ENCODE measurements around the gene CDC6. TPM values are rescaled to one million over a fixed set of nuclear protein-coding genes. Genes with fewer than 3 reads are reported as not detected.

CDC6 gene
- total and polyA plus RNA-seq, 2 donors (not counting 1 experiment from before 2014, with no cell fraction given), result 0.69 to 2.2 TPM

DNA sequence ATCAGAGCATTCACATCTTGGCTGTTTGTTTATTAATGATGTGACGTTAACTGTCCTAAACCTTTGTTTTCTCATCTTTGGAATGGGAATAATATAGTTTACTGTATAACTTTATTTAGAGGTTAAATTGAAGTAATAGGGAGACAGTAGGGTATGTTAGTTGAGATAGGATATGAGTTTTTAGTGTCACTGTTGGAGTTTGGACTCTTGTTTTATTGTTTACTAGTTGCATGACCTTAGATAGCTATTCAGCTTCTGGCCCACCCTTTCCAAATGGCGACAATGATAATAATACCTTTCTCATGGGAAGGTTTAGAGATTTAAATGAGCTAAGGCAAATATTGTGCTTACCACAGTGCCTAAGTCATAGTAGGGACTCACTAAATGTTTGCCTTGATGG is 28.2 kb upstream of the CDC6 start:
- no peak overlapping the region for H3K9ac ChIP-seq (ENCODE audit: low read length)
- peaks cover 49% of the 10 kb centered on the region for H4K20me1 ChIP-seq (ENCODE audit: control insufficient read depth, insufficient read depth, low read length, poor library complexity, severe bottlenecking)
- H3K36me3 ChIP-seq (replicated peaks in 1 of 2; ENCODE audit: control extremely low read depth in 1 of 2, control insufficient read depth in 1 of 2, extremely low read depth in 1 of 2, insufficient read depth in 2 of 2, low read length in 1 of 2), result peaks cover 15 to 60% of the 10 kb centered on the region in 2 experiments
- DNase-seq, result no peak
- no peak for ATAC-seq (ENCODE audit: low read depth)
- TF ChIP-seq EZH2 (IDR thresholded peaks at IDR 0.05; ENCODE audit: borderline replicate concordance, insufficient read depth, low read depth, low read length, poor library complexity, severe bottlenecking), result no peak
- TF ChIP-seq, protein P1, sequence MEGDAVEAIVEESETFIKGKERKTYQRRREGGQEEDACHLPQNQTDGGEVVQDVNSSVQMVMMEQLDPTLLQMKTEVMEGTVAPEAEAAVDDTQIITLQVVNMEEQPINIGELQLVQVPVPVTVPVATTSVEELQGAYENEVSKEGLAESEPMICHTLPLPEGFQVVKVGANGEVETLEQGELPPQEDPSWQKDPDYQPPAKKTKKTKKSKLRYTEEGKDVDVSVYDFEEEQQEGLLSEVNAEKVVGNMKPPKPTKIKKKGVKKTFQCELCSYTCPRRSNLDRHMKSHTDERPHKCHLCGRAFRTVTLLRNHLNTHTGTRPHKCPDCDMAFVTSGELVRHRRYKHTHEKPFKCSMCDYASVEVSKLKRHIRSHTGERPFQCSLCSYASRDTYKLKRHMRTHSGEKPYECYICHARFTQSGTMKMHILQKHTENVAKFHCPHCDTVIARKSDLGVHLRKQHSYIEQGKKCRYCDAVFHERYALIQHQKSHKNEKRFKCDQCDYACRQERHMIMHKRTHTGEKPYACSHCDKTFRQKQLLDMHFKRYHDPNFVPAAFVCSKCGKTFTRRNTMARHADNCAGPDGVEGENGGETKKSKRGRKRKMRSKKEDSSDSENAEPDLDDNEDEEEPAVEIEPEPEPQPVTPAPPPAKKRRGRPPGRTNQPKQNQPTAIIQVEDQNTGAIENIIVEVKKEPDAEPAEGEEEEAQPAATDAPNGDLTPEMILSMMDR (IDR thresholded peaks at IDR 0.05), result no peak
- no peaks in the 10 kb centered on the region for H3K9me3 ChIP-seq (ENCODE audit: control extremely low read depth in 1 of 3, control insufficient read depth in 2 of 3, insufficient read depth in 1 of 3, low read length in 2 of 3)
- peaks cover 62% of the 10 kb centered on the region for H3K79me2 ChIP-seq (ENCODE audit: control insufficient read depth, insufficient read depth, low read length)
- H3K4me1 Mint-ChIP-seq, result no peaks in the 10 kb centered on the region
- H3K27ac Mint-ChIP-seq, result no peak overlapping the region
- no peak overlapping the region for H3K4me3 Mint-ChIP-seq
- no peaks in the 10 kb centered on the region for H3K9me3 Mint-ChIP-seq (ENCODE audit: insufficient read depth)
- H2AFZ ChIP-seq (ENCODE audit: insufficient read depth, low read depth, low read length, poor library complexity, severe bottlenecking), result no peak overlapping the region
- no peak overlapping the region for H3K27ac ChIP-seq (ENCODE audit: low read length in 2 of 2)
- H3K27me3 ChIP-seq (replicated peaks in 1 of 4; ENCODE audit: control extremely low read depth in 1 of 4, control insufficient read depth in 3 of 4, insufficient read depth in 4 of 4, low read length in 3 of 4), result no peaks in the 10 kb centered on the region
- CTCF ChIA-PET, result interaction anchor here (0.6 kb wide), 1 partner anchor 16 kb away, joined by 3 read pairs; no protein-coding TSS in a partner anchor
- no peaks in the 10 kb centered on the region for H3K27me3 Mint-ChIP-seq
- no peak overlapping the region for H3K4me2 ChIP-seq (replicated peaks; ENCODE audit: low read depth, low read length, poor library complexity, severe bottlenecking)
- 100% methylated on average over 1 of the region's 2 CpGs for WGBS (ENCODE audit: insufficient coverage)
- POLR2A ChIA-PET, result no interaction called here
- intact Hi-C loops (cut with micrococcal nuclease), result no loop called here
- no peaks in the 10 kb centered on the region for H3K4me1 ChIP-seq (ENCODE audit: control insufficient read depth in 2 of 2, insufficient read depth in 2 of 2, low read length in 2 of 2)
- H3K4me3 ChIP-seq (ENCODE audit: control extremely low read depth in 1 of 5, extremely low read depth in 1 of 5, insufficient read depth in 1 of 5, low read depth in 2 of 5, low read length in 4 of 5), result no peak overlapping the region

DNA sequence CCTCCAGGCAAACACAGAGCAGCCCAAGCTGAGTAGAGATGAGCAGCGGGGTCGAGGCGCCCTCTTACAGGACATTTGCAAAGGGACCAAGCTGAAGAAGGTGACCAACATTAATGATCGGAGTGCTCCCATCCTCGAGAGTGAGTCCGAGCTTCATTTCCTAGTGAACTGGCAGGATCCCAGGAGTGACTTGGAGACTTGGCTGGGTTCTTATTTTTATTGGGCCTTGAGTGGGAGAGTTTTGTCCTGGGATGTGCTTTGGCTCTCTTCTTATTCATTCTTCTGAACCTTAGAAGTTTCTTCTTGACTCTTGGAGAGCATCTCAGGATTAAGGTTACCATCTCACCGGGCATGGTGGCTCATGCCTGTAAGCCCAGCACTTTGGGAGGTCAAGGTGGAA is 27.2 kb upstream of the CDC6 start:
- peak overlapping the region; percentile 20 for H3K27ac Mint-ChIP-seq
- 100% methylated on average over 7 of the region's 7 CpGs for WGBS (ENCODE audit: insufficient coverage)

More for the DNA sequence above, 27.2 kb upstream of the CDC6 start:
- POLR2A ChIA-PET, result no interaction called here
- no peak for DNase-seq
- Histone ChIP-seq H3K4me3 (ENCODE audit: control extremely low read depth in 1 of 5, extremely low read depth in 1 of 5, insufficient read depth in 1 of 5, low read depth in 2 of 5, low read length in 4 of 5) (no peak overlapping the region), H3K4me2 (replicated peaks; ENCODE audit: low read depth, low read length, poor library complexity, severe bottlenecking) (no peak overlapping the region), H4K20me1 (ENCODE audit: control insufficient read depth, insufficient read depth, low read length, poor library complexity, severe bottlenecking) (peaks cover 50% of the 10 kb centered on the region), H2AFZ (ENCODE audit: insufficient read depth, low read depth, low read length, poor library complexity, severe bottlenecking) (no peak overlapping the region), H3K36me3 (replicated peaks in 1 of 2; ENCODE audit: control extremely low read depth in 1 of 2, control insufficient read depth in 1 of 2, extremely low read depth in 1 of 2, insufficient read depth in 2 of 2, low read length in 1 of 2) (peaks cover 15 to 70% of the 10 kb centered on the region in 2 experiments), H3K27ac (ENCODE audit: low read length in 2 of 2) (no peak overlapping the region), H3K9ac (ENCODE audit: low read length) (no peak overlapping the region), H3K9me3 (ENCODE audit: control extremely low read depth in 1 of 3, control insufficient read depth in 2 of 3, insufficient read depth in 1 of 3, low read length in 2 of 3) (no peaks in the 10 kb centered on the region), H3K4me1 (ENCODE audit: control insufficient read depth in 2 of 2, insufficient read depth in 2 of 2, low read length in 2 of 2) (no peaks in the 10 kb centered on the region), H3K27me3 (replicated peaks in 1 of 4; ENCODE audit: control extremely low read depth in 1 of 4, control insufficient read depth in 3 of 4, insufficient read depth in 4 of 4, low read length in 3 of 4) (no peaks in the 10 kb centered on the region), H3K79me2 (ENCODE audit: control insufficient read depth, insufficient read depth, low read length) (peaks cover 60% of the 10 kb centered on the region)
- Mint-ChIP-seq H3K4me3 (no peak overlapping the region), H3K27me3 (no peaks in the 10 kb centered on the region), H3K4me1 (no peaks in the 10 kb centered on the region), H3K9me3 (ENCODE audit: insufficient read depth) (no peaks in the 10 kb centered on the region)
- no peak for TF ChIP-seq EZH2 (IDR thresholded peaks at IDR 0.05; ENCODE audit: borderline replicate concordance, insufficient read depth, low read depth, low read length, poor library complexity, severe bottlenecking)
- TF ChIP-seq, protein P1 (IDR thresholded peaks at IDR 0.05), result no peak
- intact Hi-C loops (cut with micrococcal nuclease), result no loop called here
- CTCF ChIA-PET, result interaction anchor here (0.6 to 0.7 kb wide), 2 partner anchors 24 to 246 kb away, joined by 3 to 4 read pairs; no protein-coding TSS in a partner anchor
- no peak for ATAC-seq (ENCODE audit: low read depth)

All from B cell (primary cell).